OCI-LY3 (cell line): ENCODE data around the gene DNAJB14.

Source experiments
- H2AFZ ChIP-seq: fragments of 200-600, 300-600 bp; shearing (Covaris generic); 2 replicates; pipeline ENCODE4 v1.6.0; 2014; ENCODE audit warnings: antibody characterized with exemption, low read depth, low read length
- H3K27ac ChIP-seq: fragments of 200-600, 300-600 bp; sonication (generic); 2 replicates; pipeline ENCODE4 v1.5.1; 2014; ENCODE audit warnings: mild to moderate bottlenecking, low read length, moderate library complexity, mixed read lengths
- H3K27me3 ChIP-seq: fragments of 200-600, 300-600 bp; sonication (generic); 2 replicates; pipeline ENCODE4 v1.6.1; 2014; ENCODE audit warnings: low read depth, low read length, mixed read lengths
- H3K36me3 ChIP-seq: fragments of 200-600, 300-600 bp; sonication (generic); replicated peaks from 2 replicates; pipeline ENCODE3; 2014; ENCODE audit warnings: low read depth, low read length, mixed read lengths
- H3K4me1 ChIP-seq: fragments of 300-600, 200-600 bp; sonication (generic); 2 replicates; pipeline ENCODE4 v1.6.1; 2014; ENCODE audit warnings: low read length, mixed read lengths
- H3K4me2 ChIP-seq: fragments of 200-600, 300-600 bp; sonication (generic); 2 replicates; pipeline ENCODE4 v1.6.1; 2014; ENCODE audit warnings: low read length, mixed read lengths
- H3K4me3 ChIP-seq: fragments of 300-600, 200-600 bp; sonication (generic); 2 replicates; pipeline ENCODE4 v1.5.1; 2014; ENCODE audit warnings: antibody characterized with exemption, mild to moderate bottlenecking, low read length, moderate library complexity
- H3K79me2 ChIP-seq: fragments of 300-600, 200-600 bp; shearing (Covaris generic); 2 replicates; pipeline ENCODE4 v1.6.1; 2014; ENCODE audit warnings: mild to moderate bottlenecking, low read length, mixed read lengths
- H3K9ac ChIP-seq: fragments of 300-600, 200-600 bp; shearing (Covaris generic); 2 replicates; pipeline ENCODE4 v1.6.0; 2014; ENCODE audit warnings: mild to moderate bottlenecking, low read length, moderate library complexity
- H3K9me3 ChIP-seq: fragments of 200-600, 300-600 bp; shearing (Covaris generic); 2 replicates; pipeline ENCODE4 v1.6.1; 2014; ENCODE audit warnings: low read length, mixed read lengths; ENCODE audit not compliant: insufficient read depth
- H4K20me1 ChIP-seq: fragments of 200-600, 300-600 bp; sonication (generic); 2 replicates; pipeline ENCODE4 v1.6.1; 2016; ENCODE audit warnings: low read length, mixed read lengths; ENCODE audit not compliant: insufficient read depth
- CTCF ChIP-seq: fragments of 200-600, 300-600 bp; sonication (generic); IDR thresholded peaks from 2 replicates; pipeline ENCODE4 v1.5.1; 2014; ENCODE audit warnings: antibody characterized with exemption, low read length, low read depth
- EZH2phosphoT487 ChIP-seq: fragments of 200-600 bp; shearing (Covaris generic); IDR thresholded peaks from 2 replicates; pipeline ENCODE4 v1.6.1; 2018; ENCODE audit warnings: antibody characterized with exemption, mixed run types, low read depth

DNAJB14 gene

GRCh38 chr4:99943904-99944437 is 2.4 kb downstream of the DNAJB14 start:
- Histone ChIP-seq H4K20me1 (peaks cover 21% of the 10 kb centered on the region), H3K9ac (no peak overlapping the region), H3K36me3 (peaks cover 43% of the 10 kb centered on the region), H3K9me3 (no peaks in the 10 kb centered on the region), H2AFZ (no peak overlapping the region), H3K27me3 (no peaks in the 10 kb centered on the region), H3K79me2 (peaks cover 82% of the 10 kb centered on the region), H3K4me2 (no peak overlapping the region), H3K4me1 (peaks cover 33% of the 10 kb centered on the region), H3K4me3 (no peak overlapping the region), H3K27ac (no peak overlapping the region)
- TF ChIP-seq CTCF (no peak), EZH2phosphoT487 (no peak)

DNA sequence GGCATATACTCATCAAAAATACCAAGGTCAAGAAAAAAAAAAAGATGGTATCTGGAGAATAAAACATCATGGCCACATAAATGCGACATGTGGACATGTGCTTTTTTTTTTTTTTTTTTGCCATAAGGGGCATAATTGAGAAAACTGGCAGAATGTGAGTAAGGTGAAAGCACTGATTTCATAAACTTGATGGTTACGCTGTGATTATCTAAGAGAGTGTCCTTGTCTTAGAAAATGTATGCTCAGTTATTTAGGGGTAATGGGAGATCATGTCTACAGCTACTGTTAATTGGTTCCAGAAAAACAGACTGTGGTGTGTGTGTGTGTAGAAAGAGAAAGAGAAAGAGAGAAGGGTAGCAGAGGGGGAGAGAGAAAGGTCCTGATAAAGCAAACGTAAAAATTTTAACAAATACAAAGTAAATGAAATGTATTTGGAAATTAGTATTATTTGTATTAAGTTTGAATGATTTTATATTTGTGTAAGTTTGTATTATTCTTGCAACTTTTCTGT is 8.1 kb downstream of the DNAJB14 start:
- Histone ChIP-seq H3K4me3 (no peak overlapping the region), H3K9ac (no peak overlapping the region), H3K4me1 (no peaks in the 10 kb centered on the region), H3K36me3 (peaks cover 40% of the 10 kb centered on the region), H3K9me3 (peaks cover 8% of the 10 kb centered on the region; the same call in 1 of the 2 replicates), H3K79me2 (peaks cover 72% of the 10 kb centered on the region), H2AFZ (no peak overlapping the region), H3K4me2 (no peak overlapping the region), H3K27ac (no peak overlapping the region), H3K27me3 (no peaks in the 10 kb centered on the region), H4K20me1 (peaks cover 3% of the 10 kb centered on the region; the same call in 1 of the 2 replicates)
- no peak for TF ChIP-seq CTCF
- no peak for TF ChIP-seq EZH2phosphoT487

GRCh38 chr4:99934891-99935290 is 11.5 kb downstream of the DNAJB14 start:
- Histone ChIP-seq H3K36me3 (peaks cover 44% of the 10 kb centered on the region), H3K9me3 (peaks cover 8% of the 10 kb centered on the region; the same call in 1 of the 2 replicates), H2AFZ (no peak overlapping the region), H3K4me2 (no peak overlapping the region), H3K79me2 (peaks cover 71% of the 10 kb centered on the region), H3K4me1 (no peaks in the 10 kb centered on the region), H3K27ac (no peak overlapping the region), H3K4me3 (no peak overlapping the region), H4K20me1 (no peaks in the 10 kb centered on the region), H3K27me3 (no peaks in the 10 kb centered on the region), H3K9ac (no peak overlapping the region)
- no peak for TF ChIP-seq EZH2phosphoT487

DNA sequence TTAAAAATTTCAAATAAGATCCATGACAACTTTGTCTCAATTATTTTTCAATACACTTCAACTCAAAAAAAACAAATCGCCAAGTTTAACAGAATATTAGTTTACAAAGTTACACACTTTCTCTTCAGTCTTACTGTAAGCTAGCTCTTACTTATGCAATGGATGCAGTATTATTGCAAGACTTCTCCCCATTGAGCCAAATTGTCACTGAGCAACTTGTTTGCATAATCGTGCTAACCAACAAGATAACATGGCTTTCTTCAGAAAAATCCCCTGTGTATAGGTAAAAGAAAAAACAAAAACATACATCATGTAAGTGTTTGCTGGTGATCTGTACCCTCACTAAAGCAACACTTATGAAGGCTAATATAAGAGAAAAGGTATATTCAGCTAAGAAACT is 18.9 kb downstream of the DNAJB14 start:
- no peaks in the 10 kb centered on the region for H3K9me3 ChIP-seq
- TF ChIP-seq EZH2phosphoT487 (no peak), CTCF (no peak)
- H2AFZ ChIP-seq = no peak overlapping the region
- H4K20me1 ChIP-seq = no peaks in the 10 kb centered on the region
- no peak overlapping the region for H3K4me2 ChIP-seq
- H3K4me1 ChIP-seq = no peaks in the 10 kb centered on the region
- no peaks in the 10 kb centered on the region for H3K27me3 ChIP-seq
- H3K4me3 ChIP-seq = no peak overlapping the region
- peaks cover 25% of the 10 kb centered on the region for H3K36me3 ChIP-seq
- H3K9ac ChIP-seq = no peak overlapping the region
- peaks cover 25% of the 10 kb centered on the region for H3K79me2 ChIP-seq
- no peak overlapping the region for H3K27ac ChIP-seq
